CD4-positive, alpha-beta T cell treated with Interleukin-17A for 1 hour (primary cell): ENCODE data around the gene TTLL8.

ENCODE experiments used
- DNase-seq: peaks from one replicate; pipeline ENCODE4 v3.0.0-alpha.2; 2020

Gene TTLL8

DNA sequence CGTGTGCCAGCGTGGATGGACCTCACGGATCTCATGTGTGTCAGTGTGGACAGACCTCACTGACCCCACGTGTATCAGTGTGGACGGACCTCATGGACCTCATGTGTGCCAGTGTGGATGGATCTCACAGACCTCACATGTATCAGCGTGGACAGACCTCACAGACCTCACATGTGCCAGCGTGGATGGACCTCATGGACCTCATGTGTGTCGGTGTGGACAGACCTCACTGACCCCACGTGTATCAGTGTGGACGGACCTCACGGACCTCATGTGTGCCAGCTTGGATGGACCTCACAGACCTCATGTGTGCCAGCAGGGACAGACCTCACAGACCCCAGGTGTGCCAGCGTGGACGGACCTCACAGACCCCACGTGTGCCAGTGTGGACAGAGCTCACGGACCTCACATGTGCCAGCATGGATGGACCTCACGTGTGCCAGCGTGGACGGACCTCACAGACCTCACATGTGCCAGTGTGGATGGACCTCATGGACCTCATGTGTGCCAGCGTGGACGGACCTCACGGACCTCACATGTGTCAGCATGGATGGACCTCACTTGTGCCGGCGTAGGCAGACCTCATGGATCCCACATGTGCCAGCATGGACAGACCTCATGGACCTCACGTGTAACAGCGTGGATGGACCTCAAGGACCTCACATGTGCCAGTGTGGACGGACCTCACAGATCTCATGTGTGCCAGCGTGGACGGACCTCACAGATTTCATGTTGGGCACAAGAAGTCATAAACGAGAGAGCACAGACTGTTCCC lies 18.2 kb downstream of the TTLL8 start:
- no peak for DNase-seq

DNA sequence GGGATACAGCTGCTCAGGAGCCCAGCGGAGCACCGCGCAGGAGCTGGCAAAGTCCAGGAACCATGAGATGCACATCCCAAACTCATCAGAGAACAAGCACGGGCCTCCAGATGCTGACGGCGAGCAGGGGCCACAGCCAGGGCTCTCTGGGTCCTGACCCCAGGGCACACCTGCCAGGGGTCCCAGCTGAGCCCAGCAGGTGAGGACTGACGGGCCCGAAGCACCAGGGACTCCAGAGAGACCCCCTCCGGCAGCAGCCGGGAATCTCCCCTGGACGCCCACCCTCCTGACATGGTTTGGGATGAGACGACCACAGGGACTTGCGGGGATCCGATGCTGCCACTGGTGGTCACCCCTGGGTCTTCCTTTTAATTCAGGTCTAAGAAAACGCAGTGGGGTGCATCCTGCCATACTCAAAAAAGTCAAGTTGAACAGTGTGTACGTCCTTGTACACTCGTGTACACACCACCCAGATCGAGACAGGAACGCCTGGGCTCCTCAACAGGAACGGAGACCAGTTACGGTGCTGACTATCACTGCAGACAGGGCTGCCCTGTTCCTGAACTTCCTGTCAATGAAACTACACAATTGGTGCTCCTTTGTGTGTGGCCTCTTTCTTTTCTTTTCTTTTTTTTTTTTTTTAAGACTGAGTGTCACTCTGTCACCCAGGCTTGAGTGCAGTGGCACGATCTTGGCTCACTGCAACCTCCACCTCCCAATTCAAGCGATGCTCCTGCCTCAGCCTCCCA lies 21.9 kb downstream of the TTLL8 start:
- no peak for DNase-seq

DNA sequence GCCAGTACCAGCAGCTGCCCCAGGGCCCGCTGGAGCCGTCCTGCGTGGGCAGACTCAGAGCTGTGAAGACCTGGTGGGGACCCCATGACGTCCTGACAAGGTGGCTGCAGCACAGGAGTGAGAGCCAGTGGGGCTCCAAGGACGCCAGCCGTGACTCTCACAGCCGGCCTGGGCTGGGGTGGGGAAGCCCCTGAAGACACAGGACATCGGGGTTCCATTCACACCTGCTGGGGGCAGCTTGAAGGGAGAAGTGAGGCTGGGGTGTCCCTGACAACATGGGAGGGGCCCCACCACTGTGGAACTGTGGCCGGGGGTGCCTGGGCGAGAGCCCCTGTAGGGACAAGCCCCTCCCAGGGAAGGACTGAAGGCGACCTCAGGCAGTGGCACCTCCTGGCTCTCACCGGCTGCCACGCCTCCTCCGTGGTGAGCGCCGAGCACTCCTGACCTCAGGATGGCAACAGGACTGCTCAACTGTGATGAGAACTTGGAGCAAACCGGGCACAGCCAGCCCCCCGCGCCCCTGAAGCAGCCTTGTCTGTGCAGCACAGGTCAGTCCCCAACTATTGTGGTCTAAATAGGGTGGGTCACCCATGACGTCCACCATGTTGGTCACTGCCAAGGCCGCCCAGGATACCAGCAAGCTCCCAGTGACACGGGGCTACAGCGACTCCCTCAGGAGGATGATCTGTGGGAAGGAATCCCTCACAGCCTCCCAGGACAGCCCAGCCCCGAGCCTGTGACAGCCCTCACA lies 22.8 kb downstream of the TTLL8 start:
- DNase-seq = no peak

DNA sequence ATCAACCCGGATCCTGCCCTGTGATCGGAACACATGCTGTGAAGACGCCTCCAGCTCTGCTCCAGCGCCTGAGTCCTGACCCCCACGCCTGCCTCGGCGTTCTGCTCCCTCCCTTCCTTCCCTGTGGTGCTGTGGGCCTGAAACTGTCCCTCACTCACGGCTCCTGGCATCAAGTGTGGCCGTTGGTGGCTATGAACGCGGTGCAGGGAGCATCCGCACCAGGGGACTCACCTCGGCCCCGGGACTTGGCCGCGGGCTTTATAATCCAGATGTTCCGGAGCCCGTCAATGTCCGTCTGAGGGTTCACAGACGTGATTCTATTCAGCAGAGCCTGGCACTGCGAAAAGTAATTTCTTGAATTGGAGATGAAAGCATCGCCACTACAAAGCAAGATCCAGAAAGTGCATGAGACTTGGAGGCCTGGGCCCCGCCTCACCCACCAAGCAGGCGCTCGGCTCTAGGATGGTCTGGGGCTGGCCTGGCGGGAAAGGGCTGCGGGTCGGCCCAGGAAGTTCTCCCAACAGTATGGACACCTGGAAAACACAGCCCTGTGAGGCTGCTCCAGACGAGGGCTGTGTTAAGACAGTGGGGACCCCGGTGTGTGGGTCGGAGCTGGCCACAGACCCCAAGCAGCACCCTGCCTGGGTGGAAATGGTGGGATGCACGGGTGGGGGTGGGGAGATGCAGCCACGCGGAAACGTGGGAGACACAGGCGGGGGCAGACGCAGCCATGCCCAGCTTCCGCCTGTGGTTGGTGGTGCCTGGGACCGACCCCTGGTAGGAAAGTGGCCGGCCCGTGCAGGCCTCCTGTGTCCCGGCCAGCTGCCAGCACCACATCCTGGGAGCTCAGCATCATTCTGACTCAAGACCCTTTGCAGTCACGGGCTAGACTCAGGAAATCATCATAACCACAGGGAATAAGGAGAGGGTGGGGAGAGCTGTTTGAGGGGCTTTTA lies 23.7 kb downstream of the TTLL8 start:
- no peak for DNase-seq

DNA sequence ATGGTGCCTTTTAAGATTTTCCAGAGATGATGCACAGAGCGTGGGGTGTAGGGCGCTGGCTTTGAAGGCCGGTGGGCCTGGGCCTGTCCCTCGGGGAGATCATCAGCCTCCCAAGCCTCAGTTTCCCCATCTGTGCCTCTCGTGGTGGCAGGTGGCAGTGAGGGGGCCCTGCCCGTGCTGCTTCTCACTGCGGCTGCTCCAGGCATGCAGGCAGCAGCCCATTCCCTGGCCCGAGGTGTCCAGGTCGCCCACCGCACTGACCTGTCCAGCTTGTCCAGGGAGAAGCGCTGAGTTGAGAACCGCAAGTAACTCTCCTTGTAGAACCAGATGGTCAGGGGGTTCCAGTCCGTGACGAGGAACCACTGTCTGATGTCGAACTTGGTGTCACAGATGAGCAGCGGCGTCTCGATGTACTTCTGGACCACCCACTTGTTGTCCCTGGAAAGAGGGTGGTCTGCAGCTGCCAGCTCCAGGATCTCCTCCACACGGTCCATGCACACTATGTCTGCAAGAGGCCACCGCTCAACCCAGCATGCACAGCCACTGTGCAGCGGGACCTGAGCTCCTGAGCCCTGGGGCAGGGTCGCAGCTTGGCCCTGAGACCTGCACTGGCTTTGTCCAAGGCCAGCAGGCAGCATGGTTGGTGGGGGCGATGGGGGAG lies 25.0 kb downstream of the TTLL8 start:
- DNase-seq = no peak

DNA sequence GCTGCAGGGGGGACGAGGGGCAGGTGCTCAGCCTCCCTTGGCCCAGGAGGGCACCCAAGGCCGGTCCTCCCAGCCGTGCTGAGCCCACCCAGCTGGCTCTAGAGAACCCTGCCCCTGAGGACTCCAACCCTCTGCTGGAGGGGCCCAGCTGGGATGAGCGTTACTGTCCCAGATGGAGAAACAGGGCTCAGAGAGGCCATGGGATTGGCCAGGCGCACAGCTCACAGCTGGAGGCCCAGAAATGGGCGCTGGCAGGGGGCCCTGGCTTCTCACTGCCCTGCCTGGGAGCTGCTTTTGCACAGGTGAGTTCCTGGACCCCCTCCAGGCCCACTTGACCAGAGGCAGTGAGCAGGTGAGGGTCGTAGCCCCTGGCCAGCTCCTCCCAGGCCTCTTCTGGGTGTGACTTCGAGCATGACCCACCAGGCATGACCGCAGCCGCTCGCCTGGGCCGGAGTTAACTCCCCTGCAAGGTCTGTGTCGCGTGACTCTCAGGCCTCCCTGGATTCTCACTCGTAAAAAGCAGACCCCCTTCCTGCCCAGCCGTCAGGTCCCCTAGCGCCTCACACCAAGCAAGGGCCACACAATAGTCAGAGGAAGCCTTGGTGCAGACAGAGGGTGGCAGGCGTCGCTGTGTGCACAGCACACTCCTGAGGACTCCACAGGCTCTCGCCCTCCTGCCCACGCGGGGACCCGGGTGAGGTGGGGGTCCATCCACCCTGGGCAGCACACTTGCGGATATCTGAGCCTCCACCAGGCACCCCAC lies 25.8 kb downstream of the TTLL8 start:
- DNase-seq = no peak

DNA sequence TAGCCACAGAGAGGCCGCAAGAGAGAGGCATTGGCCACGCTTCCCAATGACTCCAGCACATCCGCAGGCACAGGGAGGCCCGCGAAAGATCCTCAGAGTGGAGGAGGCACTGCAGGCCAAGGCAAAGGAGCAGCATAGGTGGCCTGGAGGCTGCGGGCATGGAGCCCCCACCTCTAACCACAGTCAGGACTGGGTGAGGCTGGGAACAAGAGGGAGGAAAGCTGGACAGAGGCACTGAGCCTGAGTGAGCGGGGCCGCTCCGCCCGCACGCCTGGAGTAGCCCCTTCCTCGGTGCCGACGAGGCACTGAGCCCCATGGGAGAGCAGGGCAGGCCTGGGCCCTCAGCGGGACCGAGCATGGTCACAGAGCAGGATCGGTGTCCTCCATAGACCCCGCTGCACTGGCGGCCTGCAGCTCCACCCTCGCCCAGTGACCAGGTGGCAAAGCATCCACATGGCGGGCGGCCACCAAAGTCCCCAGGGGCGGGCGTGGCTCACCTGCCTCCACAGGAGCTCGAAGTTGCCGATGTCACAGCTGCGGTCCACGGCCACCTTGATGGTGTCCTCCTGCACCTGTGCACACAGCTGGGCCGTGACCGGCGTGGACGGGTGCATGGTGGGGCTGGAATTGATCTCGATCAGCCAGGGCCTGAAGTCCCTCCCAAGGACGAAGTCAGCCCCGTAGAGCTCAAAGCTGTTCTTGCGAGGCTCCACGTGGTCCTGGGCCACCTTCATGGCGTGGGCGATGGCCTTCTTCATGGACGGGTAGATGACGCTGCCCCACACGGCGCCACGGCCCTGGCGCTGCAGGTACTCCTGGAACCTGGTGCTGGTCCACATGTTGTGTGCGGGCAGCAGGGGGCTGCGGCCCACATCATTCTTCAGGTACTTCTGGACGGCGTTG lies 26.7 kb downstream of the TTLL8 start:
- no peak for DNase-seq

DNA sequence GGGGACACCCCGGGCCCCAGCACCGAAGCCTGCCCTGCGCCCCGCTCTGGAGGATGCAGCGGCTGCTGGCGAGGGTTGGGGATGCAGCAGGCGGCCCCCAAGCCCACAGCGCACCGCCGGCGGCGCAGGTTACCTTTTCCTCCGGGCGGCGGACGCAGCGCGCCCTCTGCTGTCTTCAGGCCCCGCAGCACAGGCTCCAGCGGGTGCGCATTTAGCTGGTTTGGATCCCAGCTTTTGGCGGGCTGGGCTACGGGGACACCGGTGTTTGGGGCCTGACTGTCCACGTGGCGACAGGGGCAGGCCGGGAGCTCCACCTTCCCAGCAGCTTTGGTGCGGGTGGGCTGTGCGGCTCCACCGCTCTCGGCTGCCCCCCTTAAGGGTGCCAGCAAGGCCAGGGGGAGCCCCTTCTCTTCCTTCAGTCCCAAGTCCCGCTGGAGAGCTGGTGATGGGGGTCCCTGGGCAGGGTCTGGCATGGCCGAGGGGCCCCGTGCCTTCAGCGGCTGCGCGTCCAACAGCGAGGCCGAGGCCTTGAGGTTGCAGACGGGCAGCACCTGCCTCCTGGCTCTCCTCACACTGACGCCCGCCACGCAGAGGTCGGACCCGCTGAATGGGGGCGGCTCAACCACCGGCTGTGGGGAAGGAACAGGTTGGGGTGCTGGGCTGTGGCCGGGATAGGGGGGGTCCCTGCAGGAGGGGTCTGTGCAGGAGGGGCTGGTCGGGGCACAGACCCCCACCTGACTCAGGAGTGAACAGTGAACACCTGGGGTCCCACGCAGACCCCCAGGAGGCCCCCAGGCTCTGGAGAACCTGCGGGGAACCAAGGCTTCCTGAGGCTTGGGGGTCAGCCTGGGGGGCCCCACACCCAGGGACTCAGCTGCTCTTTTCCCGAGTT lies 27.6 kb downstream of the TTLL8 start:
- peak; percentile 85 for DNase-seq

DNA sequence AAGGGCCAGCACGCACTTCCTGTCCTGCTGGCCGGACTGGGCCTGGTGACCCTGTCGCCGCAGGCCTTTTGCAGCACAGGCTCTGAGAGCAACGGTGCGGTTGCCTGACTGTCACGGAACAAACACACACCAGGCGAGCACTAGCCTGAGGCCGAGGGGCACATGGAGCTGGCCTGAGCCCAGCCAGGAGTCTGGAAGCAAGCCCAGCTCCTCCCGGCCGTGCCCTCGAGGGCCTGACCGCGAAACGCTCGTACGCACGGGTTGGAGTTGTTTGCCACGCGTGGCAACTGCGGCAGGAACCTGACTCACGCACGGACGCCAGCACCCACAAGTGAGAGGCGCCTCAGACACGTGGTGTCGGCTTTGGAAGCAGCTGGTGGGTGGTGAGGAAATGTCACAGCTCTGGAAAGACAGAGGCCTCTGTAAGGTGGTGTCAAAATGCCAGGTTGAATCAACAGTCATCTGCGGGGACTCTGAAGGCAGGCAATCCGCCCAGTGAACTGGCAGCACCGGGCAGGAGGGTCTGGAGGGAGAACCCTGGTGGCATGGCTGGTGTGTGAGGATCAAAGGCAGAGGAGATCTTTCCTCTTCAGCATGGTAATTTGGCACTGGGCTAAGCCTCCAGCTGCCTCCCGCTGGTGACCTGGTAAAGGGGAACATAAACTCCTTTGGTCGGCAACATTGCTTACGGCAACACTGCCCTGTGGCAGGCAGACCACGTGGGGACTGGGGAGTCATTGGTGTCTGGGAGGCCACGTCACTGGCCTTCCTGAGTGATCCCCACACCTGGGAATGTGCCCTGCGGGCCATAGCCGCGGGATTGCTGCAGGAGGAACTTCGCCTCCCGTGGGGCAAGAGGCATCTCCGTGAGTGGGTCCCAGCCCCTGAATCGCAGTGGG lies 30.2 kb downstream of the TTLL8 start:
- DNase-seq = peak; percentile 33

DNA sequence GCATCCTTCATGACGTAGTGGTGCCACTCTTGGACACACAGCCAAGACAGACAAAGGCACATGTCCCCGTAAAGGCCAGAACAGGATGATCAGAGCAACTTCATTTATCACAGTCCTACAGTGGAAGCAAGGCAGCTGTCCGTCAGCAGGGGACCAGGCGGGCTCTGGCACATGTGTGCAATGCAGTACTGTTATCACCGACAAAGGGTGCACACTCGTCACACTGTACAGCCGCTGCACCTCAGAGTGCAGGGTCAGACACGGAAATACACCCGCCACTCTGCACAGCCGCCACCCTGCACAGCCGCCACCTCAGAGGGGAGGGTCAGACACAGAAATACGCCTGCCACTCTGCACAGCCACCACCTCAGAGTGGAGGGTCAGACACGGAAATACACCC lies 32.1 kb downstream of the TTLL8 start:
- DNase-seq = no peak

DNA sequence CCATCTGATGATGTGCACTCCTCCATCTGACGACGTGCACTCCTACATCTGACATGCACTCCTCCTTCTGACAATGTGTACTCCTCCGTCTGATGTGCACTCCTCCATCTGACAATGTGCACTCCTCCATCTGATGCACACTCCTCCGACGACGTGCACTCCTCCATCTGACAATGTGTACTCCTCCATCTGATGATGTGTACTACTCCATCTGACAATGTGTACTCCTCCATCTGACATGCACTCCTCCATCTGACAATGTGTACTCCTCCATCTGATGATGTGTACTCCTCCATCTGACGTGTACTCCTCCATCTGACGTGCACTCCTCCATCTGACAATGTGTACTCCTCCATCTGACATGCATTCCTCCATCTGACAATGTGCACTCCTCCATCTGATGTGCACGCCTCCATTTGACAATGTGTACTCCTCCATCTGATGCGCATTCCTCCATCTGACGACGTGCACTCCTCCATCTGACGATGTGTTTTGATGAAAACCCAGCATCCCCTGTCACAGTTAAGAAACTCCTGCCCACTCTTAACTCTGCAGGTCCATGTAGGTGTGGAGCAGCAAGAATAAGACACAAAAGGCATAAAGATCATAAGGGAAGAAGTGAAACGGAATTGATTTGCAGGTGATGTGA lies 35.8 kb downstream of the TTLL8 start:
- DNase-seq = no peak

DNA sequence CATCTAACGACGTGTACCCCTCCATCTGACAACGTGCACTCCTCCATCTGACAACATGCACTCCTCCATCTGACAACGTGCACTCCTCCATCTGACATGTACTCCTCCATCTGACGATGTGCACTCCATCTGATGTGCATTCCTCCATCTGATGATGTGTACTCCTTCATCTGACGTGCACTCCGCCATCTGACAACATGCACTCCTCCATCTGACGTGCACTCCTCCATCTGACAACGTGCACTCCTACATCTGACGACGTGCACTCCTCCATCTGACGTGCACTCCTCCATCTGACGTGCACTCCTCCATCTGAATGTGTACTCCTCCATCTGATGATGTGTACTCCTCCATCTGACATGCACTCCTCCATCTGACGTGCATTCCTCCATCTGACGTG lies 37.5 kb downstream of the TTLL8 start:
- no peak for DNase-seq

DNA sequence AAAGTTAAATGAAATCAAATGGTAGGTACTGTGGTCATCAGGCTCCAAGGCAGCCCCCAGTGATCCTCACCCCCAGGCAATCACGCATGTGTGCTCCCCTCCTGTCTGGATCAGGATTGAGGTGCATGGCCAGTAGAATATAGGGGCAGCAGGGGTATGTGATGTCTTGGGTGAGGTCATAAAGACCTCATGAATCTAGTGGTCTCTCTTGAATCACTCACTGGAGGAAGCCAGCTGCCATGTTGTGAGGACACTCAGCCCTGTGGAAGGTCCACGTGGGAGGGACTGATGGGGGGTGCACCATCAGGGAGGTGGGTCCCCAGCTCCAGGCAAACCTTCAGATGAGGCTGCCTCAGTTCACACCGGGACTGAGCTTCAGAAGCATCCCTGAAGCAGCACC lies 38.8 kb downstream of the TTLL8 start:
- no peak for DNase-seq

DNA sequence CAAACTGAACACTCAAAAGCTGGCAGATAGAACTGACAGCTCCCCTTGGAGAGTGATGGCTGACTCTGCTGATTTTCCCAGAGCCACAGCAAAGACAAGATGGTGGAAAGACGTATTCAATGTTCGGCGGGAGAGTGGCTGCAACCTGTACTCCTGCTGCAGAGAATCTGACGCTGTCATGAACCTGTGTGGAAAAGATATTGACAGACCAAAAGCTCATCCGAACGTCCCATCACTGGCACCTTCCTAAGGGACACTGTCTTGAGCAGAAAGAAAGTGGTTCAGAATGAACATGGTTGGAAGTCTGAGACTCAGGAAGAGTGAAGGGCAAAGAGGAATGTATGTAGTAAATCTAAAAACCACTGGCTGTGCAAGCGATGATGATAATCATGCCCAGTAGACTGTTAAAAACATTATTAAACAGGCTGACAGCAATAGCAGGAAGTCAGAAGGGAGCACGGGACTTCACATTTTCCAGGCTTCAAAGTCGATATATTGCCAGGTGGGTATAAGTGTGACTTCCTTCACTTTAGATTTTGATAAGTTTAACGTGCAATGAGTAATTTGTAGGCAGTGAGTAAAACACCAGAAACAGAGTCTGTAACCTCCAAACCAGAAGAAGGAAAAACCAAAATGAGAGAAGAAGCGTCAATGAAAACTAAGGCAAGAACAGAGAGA lies 39.4 kb downstream of the TTLL8 start:
- peak; percentile 58 for DNase-seq

DNA sequence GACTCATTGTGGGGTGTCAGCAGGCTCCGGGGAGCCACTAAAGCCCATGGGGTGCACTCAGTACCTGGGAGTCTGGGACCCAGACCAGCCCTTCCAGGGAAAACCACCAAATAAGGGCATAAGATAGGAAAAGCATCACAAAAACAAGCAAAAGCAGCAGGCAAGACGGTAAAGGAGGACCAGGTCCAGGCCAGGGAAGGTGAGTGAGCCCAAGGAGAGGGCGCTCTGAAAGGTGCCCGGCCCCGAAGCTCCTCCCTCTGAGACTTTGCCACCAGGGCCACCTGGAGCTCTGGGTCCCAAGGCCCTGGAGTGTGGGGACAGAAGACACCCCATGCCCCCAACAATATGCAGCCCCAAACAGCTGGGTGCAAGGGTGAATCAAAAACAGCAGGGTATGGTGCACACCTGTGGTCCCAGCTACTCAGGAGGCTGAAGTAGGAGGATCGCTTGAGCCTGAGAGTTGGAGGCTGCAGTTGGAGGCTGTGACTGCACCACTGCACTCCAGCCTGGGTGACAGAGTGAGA lies 40.3 kb downstream of the TTLL8 start:
- no peak for DNase-seq

DNA sequence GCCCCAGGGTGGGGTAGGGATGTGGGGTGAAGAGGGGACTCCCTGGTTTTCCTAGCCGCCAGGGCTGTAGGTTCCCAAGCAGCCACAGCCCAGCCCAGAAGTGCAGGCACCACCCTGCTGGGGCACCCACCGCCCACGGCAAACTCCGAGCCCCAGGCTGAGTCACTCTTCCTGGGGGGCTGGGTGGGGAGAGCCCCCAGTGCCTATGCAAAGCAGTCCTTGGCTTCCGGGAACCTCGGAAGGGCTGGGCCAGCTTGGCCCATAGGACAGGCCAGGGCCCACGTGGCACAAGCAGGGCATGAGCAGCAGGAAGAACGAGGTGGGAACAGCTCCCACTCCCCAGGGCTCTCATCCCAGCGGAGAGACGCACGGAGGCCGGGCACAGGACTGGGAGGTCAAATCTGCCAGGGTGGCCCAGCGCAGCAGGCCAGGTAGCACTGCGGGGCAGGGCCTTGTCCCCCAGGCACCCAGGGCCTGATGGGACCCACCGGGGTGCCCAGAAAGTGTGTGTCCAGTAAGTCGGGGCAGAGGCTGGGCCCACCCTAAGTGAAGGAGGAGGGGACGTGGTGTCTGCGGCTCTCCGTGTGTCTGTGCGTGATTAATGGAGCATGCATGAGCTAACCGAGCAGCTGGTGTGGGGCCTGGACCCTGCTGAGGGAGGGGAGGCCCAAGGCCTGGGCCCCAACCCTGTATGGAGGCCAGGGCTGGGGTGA lies 41.0 kb downstream of the TTLL8 start:
- DNase-seq = peak; percentile 49
